Breast epithelium (tissue), 3 donors: ENCODE results near the gene FHIP2A.

ENCODE experiments used
- CTCF ChIP-seq, 3 donors: fragments of 450-650 bp; IDR thresholded peaks; one replicate each; pipeline ENCODE4 v1.5.1; 2016 to 2017; ENCODE audit warnings: antibody characterized with exemption in 3 of 3, mild to moderate bottlenecking in 3 of 3, moderate library complexity in 3 of 3
- POLR2A ChIP-seq: fragments of 450-650 bp; IDR thresholded peaks from one replicate; pipeline ENCODE4 v1.6.1; 2016; ENCODE audit warnings: antibody characterized with exemption, mild to moderate bottlenecking, moderate library complexity

GRCh38 chr10:114862456-114862855 is 40.9 kb downstream of the FHIP2A start:
- TF ChIP-seq CTCF (IDR thresholded peaks at IDR 0.05) (no peak), POLR2A (no peak)
